Left lung (tissue), 10 donors: ENCODE results near the gene TNFAIP3. TPM values are rescaled to one million over a fixed set of nuclear protein-coding genes. Genes with fewer than 3 reads are reported as not detected.

ENCODE experiments used
- ATAC-seq: fragments of 200-7000 bp; cut with Tn5 transposase; one replicate; pipeline ENCODE4 v1.9.1; 2020; ENCODE audit warnings: moderate library complexity
- DNase-seq, 4 donors: peaks; one replicate each; pipeline ENCODE4 v3.0.0-alpha.2; 2013 to 2020
- H3K27ac ChIP-seq, 2 donors: fragments of 200-600 bp; sonication (generic) in 1 of 2; one replicate each; pipeline versions ENCODE4 v1.5.0 to v1.8.0; 2020 to 2021
- H3K27me3 ChIP-seq, 2 donors: fragments of 200-600 bp; sonication (generic) in 1 of 2; one replicate each; pipeline versions ENCODE4 v1.5.0 to v1.8.0; 2020 to 2021
- H3K36me3 ChIP-seq, 2 donors: fragments of 200-600 bp; sonication (generic) in 1 of 2; one replicate each; pipeline versions ENCODE4 v1.5.0 to v1.8.0; 2020 to 2021
- H3K4me1 ChIP-seq, 2 donors: fragments of 200-600 bp; one replicate each; pipeline ENCODE4 v1.8.0; 2021
- H3K4me3 ChIP-seq, 2 donors: fragments of 200-600 bp; sonication (generic) in 1 of 2; one replicate each; pipeline versions ENCODE4 v1.5.0 to v1.8.0; 2020 to 2021; ENCODE audit warnings: mild to moderate bottlenecking in 1 of 2
- H3K9me3 ChIP-seq, 2 donors: fragments of 200-600 bp; sonication (generic) in 1 of 2; one replicate each; pipeline versions ENCODE4 v1.5.0 to v1.8.0; 2020 to 2021
- intact Hi-C, 2 donors: fragments of 100-400 bp; cut with DNase I; formaldehyde crosslinking; loops; one replicate each; pipeline versions ENCODE4 v1.11.2 to v1.14.2; 2022
- polyA plus RNA-seq, 6 donors: library from polyadenylated mRNA; unstranded; fragments of 120-200 nt; gene quantifications; one replicate each; pipeline ENCODE4 v1.2.1, GENCODE V29; 2013; ENCODE audit not compliant: insufficient read length in 6 of 6
- total RNA-seq, 2 donors: library from RNA; stranded (reverse); fragmentation: NEBNext Ultra II Directional; extraction: Animal tissue kit (Norgen Biotek cat#: 25700); gene quantifications; one replicate each; pipeline ENCODE4 v1.2.1, GENCODE V29; 2021
- TF ChIP-seq, protein P1 (sequence below), 2 donors: fragments of 200-600 bp; sonication (generic) in 1 of 2; IDR thresholded peaks; one replicate each; pipeline versions ENCODE4 v1.5.0 to v1.8.0; 2021; ENCODE audit warnings: antibody characterized with exemption in 2 of 2
- donor health status: DM: no; HTN: yes; CAD: no.
- donor health status: DM: no; HTN: no; CAD: no.

TNFAIP3 gene
- total and polyA plus RNA-seq, 8 donors: 14.6 to 102 (median 17.2) TPM

DNA sequence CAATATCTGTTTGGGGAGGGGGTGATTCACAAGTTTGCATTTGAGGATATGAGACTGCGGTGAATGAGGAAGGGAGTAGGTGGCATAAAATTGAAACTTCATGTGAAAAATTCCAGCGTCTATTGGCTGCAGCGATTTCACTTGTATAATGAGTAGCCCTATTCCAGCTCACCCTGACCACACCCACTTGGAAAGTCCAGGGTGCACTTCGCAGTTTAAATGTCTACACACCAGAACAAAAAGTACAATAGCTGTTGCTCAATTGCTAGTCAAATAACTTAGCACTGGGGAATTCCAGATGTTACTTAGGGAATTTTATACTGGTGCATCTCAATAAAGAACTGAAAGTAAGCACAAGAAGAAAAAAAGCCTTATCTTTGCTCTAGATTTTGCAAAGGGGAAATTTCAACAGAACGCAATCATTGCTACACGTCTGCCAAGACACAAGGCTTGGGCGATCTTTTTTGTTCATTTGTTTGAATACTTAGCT, 6.3 kb downstream of the TNFAIP3 start:
- peak; percentile 90 for ATAC-seq
- TF ChIP-seq, protein P1, sequence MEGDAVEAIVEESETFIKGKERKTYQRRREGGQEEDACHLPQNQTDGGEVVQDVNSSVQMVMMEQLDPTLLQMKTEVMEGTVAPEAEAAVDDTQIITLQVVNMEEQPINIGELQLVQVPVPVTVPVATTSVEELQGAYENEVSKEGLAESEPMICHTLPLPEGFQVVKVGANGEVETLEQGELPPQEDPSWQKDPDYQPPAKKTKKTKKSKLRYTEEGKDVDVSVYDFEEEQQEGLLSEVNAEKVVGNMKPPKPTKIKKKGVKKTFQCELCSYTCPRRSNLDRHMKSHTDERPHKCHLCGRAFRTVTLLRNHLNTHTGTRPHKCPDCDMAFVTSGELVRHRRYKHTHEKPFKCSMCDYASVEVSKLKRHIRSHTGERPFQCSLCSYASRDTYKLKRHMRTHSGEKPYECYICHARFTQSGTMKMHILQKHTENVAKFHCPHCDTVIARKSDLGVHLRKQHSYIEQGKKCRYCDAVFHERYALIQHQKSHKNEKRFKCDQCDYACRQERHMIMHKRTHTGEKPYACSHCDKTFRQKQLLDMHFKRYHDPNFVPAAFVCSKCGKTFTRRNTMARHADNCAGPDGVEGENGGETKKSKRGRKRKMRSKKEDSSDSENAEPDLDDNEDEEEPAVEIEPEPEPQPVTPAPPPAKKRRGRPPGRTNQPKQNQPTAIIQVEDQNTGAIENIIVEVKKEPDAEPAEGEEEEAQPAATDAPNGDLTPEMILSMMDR (IDR thresholded peaks at IDR 0.05): no peak
- Histone ChIP-seq H3K36me3 (peaks cover 5 to 56% of the 10 kb centered on the region in 2 donors), H3K4me3 (peak overlapping the region in 1 of 2 donors; percentile 79), H3K27ac (peak overlapping the region; percentile 20 to 72), H3K27me3 (no peaks in the 10 kb centered on the region), H3K4me1 (peaks cover 15 to 94% of the 10 kb centered on the region in 2 donors), H3K9me3 (no peaks in the 10 kb centered on the region)
- peak in 2 of 4 donors; percentile 79 to 84 for DNase-seq
- intact Hi-C loops: no loop called here

DNA sequence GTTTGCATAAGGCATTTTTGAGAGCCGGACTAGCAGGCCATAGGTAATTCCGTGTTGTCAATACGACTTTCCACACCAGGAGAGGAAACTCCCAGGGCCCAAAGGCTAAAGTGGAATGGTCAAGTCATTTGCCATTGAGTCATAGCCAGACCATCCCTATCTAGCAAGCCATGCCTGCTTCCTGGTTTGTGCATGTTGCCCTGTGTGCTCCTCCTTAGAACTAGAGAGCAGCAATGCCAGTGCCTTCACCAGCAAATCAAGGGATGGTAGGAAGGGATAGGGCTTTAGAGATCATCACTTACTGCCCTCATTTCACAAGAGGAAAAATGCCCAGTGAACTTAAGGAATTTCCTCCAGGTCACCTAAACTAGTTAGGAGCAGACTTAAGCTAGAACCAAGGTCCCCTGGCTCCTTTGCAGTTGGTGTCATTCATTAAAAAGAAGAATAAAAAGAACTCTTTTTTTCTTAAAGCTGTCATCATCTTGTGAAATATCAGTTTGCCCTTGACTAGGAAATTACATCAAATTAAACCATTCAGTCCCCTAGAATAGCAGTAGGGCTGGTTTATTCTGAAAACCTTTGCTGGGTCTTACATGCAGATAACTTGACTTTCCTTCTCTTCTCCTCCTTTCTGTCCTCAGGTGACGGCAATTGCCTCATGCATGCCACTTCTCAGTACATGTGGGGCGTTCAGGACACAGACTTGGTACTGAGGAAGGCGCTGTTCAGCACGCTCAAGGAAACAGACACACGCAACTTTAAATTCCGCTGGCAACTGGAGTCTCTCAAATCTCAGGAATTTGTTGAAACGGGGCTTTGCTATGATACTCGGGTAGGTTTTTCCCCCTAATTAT, 7.4 kb downstream of the TNFAIP3 start:
- Histone ChIP-seq H3K36me3 (peaks cover 5 to 67% of the 10 kb centered on the region in 2 donors), H3K27me3 (no peaks in the 10 kb centered on the region), H3K9me3 (no peaks in the 10 kb centered on the region), H3K4me3 (peak overlapping the region in 1 of 2 donors; percentile 79), H3K4me1 (peaks cover 15 to 96% of the 10 kb centered on the region in 2 donors), H3K27ac (peak overlapping the region; percentile 20 to 72)
- no peak for DNase-seq
- peak; percentile 30 for ATAC-seq
- TF ChIP-seq, protein P1 (IDR thresholded peaks at IDR 0.05): no peak
- intact Hi-C loops: no loop called here

GRCh38 chr6:137875058-137875520, 8.0 kb downstream of the TNFAIP3 start:
- H3K36me3 ChIP-seq: peaks cover 5 to 74% of the 10 kb centered on the region in 2 donors
- H3K9me3 ChIP-seq: no peaks in the 10 kb centered on the region
- ATAC-seq: no peak
- intact Hi-C loops: no loop called here
- TF ChIP-seq, protein P1 (IDR thresholded peaks at IDR 0.05): no peak
- DNase-seq: no peak
- H3K4me3 ChIP-seq: no peak overlapping the region
- H3K27ac ChIP-seq: peak overlapping the region in 1 of 2 donors; percentile 72
- H3K4me1 ChIP-seq: peaks cover 15 to 96% of the 10 kb centered on the region in 2 donors
- H3K27me3 ChIP-seq: no peaks in the 10 kb centered on the region

- intact Hi-C loops: no loop called here
- Histone ChIP-seq H3K27me3 (no peaks in the 10 kb centered on the region), H3K4me3 (no peak overlapping the region), H3K4me1 (peaks cover 15 to 97% of the 10 kb centered on the region in 2 donors), H3K9me3 (no peaks in the 10 kb centered on the region), H3K27ac (peak overlapping the region in 1 of 2 donors; percentile 72), H3K36me3 (peaks cover 5 to 79% of the 10 kb centered on the region in 2 donors)
- ATAC-seq: no peak
- DNase-seq: no peak
- TF ChIP-seq, protein P1 (IDR thresholded peaks at IDR 0.05): no peak
These were observed 8.5 kb downstream of the TNFAIP3 start for GRCh38 chr6:137875606-137876005.

GRCh38 chr6:137876547-137876946, 9.5 kb downstream of the TNFAIP3 start:
- H3K27me3 ChIP-seq: no peaks in the 10 kb centered on the region
- intact Hi-C loops: no loop called here
- DNase-seq (no peak), ATAC-seq (no peak)
- no peak overlapping the region for H3K27ac ChIP-seq
- no peak overlapping the region for H3K4me3 ChIP-seq
- no peaks in the 10 kb centered on the region for H3K9me3 ChIP-seq
- TF ChIP-seq, protein P1 (IDR thresholded peaks at IDR 0.05): no peak
- H3K36me3 ChIP-seq: peaks cover 5 to 82% of the 10 kb centered on the region in 2 donors
- H3K4me1 ChIP-seq: peaks cover 12 to 97% of the 10 kb centered on the region in 2 donors
